C4-2B (cell line): ENCODE data around the gene ZNF415.

Experiments
- H3K27ac ChIP-seq: fragments of 450-650 bp; 2 replicates; pipeline ENCODE4 v1.5.1; 2017
- ZFX ChIP-seq: fragments of 450-650 bp; IDR thresholded peaks from 2 replicates; pipeline ENCODE4 v1.6.1; 2017
- TF ChIP-seq, protein P1 (sequence below): fragments of 450-650 bp; conservative IDR thresholded peaks from 2 replicates; pipeline ENCODE4 v1.5.1; 2017; ENCODE audit warnings: mild to moderate bottlenecking

ZNF415 gene

DNA sequence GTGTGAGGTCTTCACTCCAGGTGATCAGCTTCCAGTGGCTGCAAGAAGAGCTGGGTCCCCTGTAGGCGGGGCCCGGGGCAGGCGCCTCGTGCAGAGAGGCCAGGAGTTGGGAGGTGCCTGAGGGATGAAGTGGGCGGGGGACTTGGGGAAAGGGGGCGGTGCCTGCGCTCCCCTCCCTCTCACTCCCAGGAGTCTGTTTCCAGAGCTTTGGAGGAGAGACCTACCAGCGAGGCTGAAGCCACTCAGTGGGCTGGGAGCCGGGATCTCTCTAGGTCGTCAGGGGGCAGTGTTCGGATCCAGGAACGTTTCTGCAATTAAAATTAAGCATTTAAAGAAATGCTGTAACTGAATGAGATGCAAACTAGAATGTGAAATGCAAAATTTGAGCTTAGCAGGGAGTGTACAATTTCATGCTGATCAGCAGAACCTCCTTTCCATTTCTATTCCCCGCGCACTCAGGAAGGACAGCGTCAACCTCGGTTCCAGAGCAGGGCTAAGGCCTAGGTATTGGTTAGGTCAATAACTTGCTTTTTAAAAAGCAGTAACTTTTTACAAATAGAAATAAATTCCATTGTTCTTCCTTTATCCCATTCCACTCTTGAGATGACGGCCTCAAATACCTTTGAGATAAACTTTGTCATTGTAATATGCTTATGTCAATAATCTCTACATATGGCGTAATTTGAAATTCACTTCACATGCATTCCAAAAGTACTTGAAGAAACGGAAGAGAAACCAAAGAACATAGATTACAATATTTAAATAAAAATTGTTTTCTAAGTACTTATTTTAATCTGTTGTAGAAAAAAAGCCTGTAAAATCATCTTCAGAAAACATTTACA, 41.1 kb downstream of the ZNF415 start:
- no peak overlapping the region for H3K27ac ChIP-seq
- TF ChIP-seq ZFX, result no peak
- TF ChIP-seq, protein P1, sequence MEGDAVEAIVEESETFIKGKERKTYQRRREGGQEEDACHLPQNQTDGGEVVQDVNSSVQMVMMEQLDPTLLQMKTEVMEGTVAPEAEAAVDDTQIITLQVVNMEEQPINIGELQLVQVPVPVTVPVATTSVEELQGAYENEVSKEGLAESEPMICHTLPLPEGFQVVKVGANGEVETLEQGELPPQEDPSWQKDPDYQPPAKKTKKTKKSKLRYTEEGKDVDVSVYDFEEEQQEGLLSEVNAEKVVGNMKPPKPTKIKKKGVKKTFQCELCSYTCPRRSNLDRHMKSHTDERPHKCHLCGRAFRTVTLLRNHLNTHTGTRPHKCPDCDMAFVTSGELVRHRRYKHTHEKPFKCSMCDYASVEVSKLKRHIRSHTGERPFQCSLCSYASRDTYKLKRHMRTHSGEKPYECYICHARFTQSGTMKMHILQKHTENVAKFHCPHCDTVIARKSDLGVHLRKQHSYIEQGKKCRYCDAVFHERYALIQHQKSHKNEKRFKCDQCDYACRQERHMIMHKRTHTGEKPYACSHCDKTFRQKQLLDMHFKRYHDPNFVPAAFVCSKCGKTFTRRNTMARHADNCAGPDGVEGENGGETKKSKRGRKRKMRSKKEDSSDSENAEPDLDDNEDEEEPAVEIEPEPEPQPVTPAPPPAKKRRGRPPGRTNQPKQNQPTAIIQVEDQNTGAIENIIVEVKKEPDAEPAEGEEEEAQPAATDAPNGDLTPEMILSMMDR, result no peak

GRCh38 chr19:53088091-53088490, 44.6 kb downstream of the ZNF415 start:
- no peak for TF ChIP-seq ZFX
- TF ChIP-seq, protein P1, result no peak
- H3K27ac ChIP-seq, result no peak overlapping the region

GRCh38 chr19:53086949-53087348, 45.8 kb downstream of the ZNF415 start:
- H3K27ac ChIP-seq, result no peak overlapping the region
- TF ChIP-seq ZFX, result no peak
- TF ChIP-seq, protein P1, result no peak

- TF ChIP-seq, protein P1, result no peak
- no peak for TF ChIP-seq ZFX
- no peak overlapping the region for H3K27ac ChIP-seq
Measured at GRCh38 chr19:53085496-53085895, 47.2 kb downstream of the ZNF415 start.

DNA sequence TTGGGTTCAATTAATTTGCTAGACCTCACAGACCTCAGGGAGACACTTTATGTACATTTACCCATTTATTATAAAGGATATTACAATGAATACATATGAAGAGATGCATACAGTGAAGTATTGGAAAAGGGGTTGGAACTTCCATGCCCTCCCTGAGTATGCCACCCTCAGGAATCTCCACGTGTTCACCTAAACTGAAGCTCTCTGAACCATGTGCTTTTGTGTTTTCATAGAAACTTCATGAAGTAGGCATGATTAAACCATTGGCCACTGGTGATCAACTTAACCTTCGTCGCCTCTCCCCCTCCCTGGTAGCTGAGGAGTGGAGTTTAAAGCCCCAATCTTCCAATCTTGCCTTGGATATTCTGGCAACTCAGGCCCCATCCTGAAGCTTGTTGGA, 49.8 kb downstream of the ZNF415 start:
- no peak overlapping the region for H3K27ac ChIP-seq
- TF ChIP-seq ZFX, result no peak

- TF ChIP-seq ZFX, result no peak
- TF ChIP-seq, protein P1, result no peak
- no peak overlapping the region for H3K27ac ChIP-seq
Measured at GRCh38 chr19:53079313-53079924, 53.3 kb downstream of the ZNF415 start.

DNA sequence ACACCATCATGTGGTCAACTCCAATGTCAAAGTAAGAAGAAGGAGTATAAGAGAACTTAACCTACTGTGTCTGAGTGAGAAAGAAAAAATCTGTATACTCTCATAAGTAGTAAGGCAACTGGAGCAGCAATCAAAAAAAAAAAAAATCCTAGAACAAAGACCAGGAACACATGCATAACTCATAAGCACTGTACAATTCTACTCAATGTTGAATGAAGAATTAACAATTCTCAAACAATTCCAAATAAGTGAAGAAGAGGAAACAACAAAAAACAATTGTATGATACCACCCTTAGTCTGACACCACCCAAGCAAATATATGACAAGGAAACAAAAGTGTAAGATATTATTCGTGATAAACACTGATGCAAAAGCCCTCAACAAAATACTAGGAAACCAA, 54.0 kb downstream of the ZNF415 start:
- TF ChIP-seq ZFX, result no peak
- H3K27ac ChIP-seq, result no peak overlapping the region

GRCh38 chr19:53076984-53077383, 55.7 kb downstream of the ZNF415 start:
- TF ChIP-seq, protein P1, result no peak; the same call in 1 of the 2 replicates
- no peak for TF ChIP-seq ZFX
- no peak overlapping the region for H3K27ac ChIP-seq
